ENCODE measurements around the gene PUM2.

GRCh38 chr2:20372896-20373640 lies 22.4 kb upstream of the PUM2 start:
- TF ChIP-seq TAF1 (IDR thresholded peaks at IDR 0.05; ENCODE audit: borderline replicate concordance, low read depth, low read length) (no peak), POLR2AphosphoS5 (IDR thresholded peaks at IDR 0.05; ENCODE audit: low read depth, low read length) (no peak), POLR2A (IDR thresholded peaks at IDR 0.05; ENCODE audit: low read depth, low read length) (no peak)

All from GM12892 (cell line).